Astrocyte (in vitro differentiated cells and primary cell): ENCODE data around the gene NPR2.

Experiments used
- CTCF ChIP-seq: IDR thresholded peaks from 2 replicates; pipeline ENCODE4 v1.5.1; 2011; ENCODE audit warnings: low read depth, mild to moderate bottlenecking, inconsistent platforms, low read length, moderate library complexity; ENCODE audit not compliant: insufficient read depth
- EZH2 ChIP-seq: IDR thresholded peaks from 2 replicates; pipeline ENCODE4 v1.6.1; 2012; ENCODE audit warnings: mild to moderate bottlenecking, low read length, inconsistent platforms; ENCODE audit not compliant: insufficient read depth

DNA sequence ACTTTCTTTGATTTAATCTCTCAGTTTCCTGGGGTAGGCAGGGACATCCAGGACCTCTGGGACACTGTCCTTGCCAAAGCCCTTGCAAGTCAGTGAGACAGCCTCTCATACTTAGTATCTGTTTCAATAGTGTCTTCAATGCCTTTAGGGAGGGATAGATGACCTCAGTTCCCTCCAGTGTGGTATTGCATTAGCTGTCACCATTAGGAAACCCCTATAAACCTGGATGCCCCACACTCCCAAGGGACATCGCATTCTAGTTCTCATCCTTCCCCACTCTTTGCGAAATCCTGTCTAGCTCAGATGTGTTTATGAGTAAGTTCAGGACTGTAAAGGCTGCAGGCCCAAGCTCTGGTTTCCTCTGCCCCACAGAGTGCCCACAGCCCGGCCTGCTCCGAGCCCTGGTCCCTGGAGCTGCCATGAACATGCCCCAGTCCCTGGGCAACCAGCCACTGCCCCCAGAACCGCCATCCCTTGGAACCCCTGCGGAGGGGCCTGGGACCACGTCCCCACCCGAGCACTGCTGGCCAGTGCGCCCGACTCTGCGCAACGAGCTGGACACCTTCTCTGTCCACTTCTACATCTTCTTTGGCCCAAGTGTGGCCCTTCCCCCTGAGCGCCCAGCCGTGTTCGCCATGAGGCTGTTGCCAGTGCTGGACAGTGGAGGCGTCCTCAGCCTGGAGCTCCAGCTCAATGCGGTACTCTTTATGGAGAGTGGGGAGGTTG is 50.8 kb downstream of the NPR2 start:
- TF ChIP-seq CTCF (no peak), EZH2 (no peak)
